Lower leg skin (tissue), 3 donors: ENCODE results near the gene NTRK3.

Source experiments
- POLR2A ChIP-seq, 2 donors: fragments of 450-650 bp; IDR thresholded peaks; one replicate each; pipeline ENCODE4 v1.6.1; 2016 to 2017; ENCODE audit warnings: antibody characterized with exemption in 2 of 2, mild to moderate bottlenecking in 1 of 2, moderate library complexity in 1 of 2
- TF ChIP-seq, protein P1 (sequence below), 3 donors: fragments of 450-650 bp; IDR thresholded peaks; one replicate each; pipeline ENCODE4 v1.5.1; 2016; ENCODE audit warnings: antibody characterized with exemption in 3 of 3, mild to moderate bottlenecking in 3 of 3, moderate library complexity in 2 of 3

DNA sequence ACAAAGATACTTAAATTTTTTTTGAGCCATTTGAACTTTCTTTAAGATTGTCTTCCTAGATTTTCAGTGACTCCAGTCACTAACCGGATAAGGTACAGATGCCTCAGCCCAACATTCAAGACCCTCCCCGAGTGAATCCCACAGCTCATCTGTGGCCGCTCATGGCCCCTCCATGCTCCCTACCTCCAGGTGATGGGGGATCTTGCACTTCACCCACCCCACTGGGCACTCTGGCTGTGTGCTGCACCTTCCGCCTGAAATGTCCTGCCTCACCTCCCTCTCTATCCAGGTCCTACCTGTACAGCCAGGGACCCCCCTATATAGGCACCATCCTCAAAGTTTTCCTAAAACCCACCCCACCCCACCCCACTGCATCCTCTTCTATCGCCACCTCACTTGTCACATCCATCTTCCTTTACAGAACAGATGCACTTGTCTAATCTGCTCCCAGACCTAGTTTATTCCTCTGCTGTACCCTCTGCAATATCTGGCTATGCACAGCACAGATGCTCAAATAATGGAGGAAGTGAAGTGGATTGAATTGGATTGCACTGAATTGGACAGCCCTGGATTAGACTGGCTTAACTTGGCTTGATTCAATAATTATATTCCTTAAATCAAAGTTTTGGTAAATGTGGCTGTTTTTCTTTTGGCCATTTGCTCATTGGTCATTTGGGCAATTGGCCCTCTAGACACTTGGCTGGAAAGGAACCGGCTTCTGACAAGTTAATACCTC, 24.5 kb downstream of the NTRK3 start:
- TF ChIP-seq, protein P1, sequence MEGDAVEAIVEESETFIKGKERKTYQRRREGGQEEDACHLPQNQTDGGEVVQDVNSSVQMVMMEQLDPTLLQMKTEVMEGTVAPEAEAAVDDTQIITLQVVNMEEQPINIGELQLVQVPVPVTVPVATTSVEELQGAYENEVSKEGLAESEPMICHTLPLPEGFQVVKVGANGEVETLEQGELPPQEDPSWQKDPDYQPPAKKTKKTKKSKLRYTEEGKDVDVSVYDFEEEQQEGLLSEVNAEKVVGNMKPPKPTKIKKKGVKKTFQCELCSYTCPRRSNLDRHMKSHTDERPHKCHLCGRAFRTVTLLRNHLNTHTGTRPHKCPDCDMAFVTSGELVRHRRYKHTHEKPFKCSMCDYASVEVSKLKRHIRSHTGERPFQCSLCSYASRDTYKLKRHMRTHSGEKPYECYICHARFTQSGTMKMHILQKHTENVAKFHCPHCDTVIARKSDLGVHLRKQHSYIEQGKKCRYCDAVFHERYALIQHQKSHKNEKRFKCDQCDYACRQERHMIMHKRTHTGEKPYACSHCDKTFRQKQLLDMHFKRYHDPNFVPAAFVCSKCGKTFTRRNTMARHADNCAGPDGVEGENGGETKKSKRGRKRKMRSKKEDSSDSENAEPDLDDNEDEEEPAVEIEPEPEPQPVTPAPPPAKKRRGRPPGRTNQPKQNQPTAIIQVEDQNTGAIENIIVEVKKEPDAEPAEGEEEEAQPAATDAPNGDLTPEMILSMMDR (IDR thresholded peaks at IDR 0.05) = no peak
- no peak for TF ChIP-seq POLR2A (IDR thresholded peaks at IDR 0.05)
